ENCODE data around the gene TEAD1.

Gene TEAD1

GRCh38 chr11:12789596-12790215 lies 115.5 kb downstream of the TEAD1 start:
- no peak for TF ChIP-seq CTCF (IDR thresholded peaks at IDR 0.05; ENCODE audit: control insufficient read depth, insufficient read depth, low read depth, low read length, missing control alignments)
- no peak for DNase-seq (ENCODE audit: low read depth)
- H3K4me3 ChIP-seq (ENCODE audit: control insufficient read depth, low read depth, low read length): no peak overlapping the region

GRCh38 chr11:12790861-12791616 lies 116.8 kb downstream of the TEAD1 start:
- DNase-seq (ENCODE audit: low read depth): no peak
- no peak overlapping the region for H3K4me3 ChIP-seq (ENCODE audit: control insufficient read depth, low read depth, low read length)
- TF ChIP-seq CTCF (IDR thresholded peaks at IDR 0.05; ENCODE audit: control insufficient read depth, insufficient read depth, low read depth, low read length, missing control alignments): no peak

- DNase-seq (ENCODE audit: low read depth): no peak
- no peak overlapping the region for H3K4me3 ChIP-seq (ENCODE audit: control insufficient read depth, low read depth, low read length)
- TF ChIP-seq CTCF (IDR thresholded peaks at IDR 0.05; ENCODE audit: control insufficient read depth, insufficient read depth, low read depth, low read length, missing control alignments): no peak
Observed at GRCh38 chr11:12792018-12792417, 117.8 kb downstream of the TEAD1 start.

- no peak for DNase-seq (ENCODE audit: low read depth)
- no peak for TF ChIP-seq CTCF (IDR thresholded peaks at IDR 0.05; ENCODE audit: control insufficient read depth, insufficient read depth, low read depth, low read length, missing control alignments)
- no peak overlapping the region for H3K4me3 ChIP-seq (ENCODE audit: control insufficient read depth, low read depth, low read length)
Observed at GRCh38 chr11:12792590-12792989, 118.4 kb downstream of the TEAD1 start.

GRCh38 chr11:12793065-12793464 lies 118.8 kb downstream of the TEAD1 start:
- no peak overlapping the region for H3K4me3 ChIP-seq (ENCODE audit: control insufficient read depth, low read depth, low read length)
- no peak for DNase-seq (ENCODE audit: low read depth)
- no peak for TF ChIP-seq CTCF (IDR thresholded peaks at IDR 0.05; ENCODE audit: control insufficient read depth, insufficient read depth, low read depth, low read length, missing control alignments)

GRCh38 chr11:12793506-12793905 lies 119.3 kb downstream of the TEAD1 start:
- no peak overlapping the region for H3K4me3 ChIP-seq (ENCODE audit: control insufficient read depth, low read depth, low read length)
- DNase-seq (ENCODE audit: low read depth): no peak
- TF ChIP-seq CTCF (IDR thresholded peaks at IDR 0.05; ENCODE audit: control insufficient read depth, insufficient read depth, low read depth, low read length, missing control alignments): no peak
